CD4-positive, alpha-beta T cell treated with Interleukin-15 for 4 hours (primary cell): Measurements from ENCODE around the gene ZC3H8.

Source experiments
- DNase-seq: peaks from one replicate; pipeline ENCODE4 v3.0.0-alpha.2; 2020; ENCODE audit warnings: low spot score

The ZC3H8 gene

DNA sequence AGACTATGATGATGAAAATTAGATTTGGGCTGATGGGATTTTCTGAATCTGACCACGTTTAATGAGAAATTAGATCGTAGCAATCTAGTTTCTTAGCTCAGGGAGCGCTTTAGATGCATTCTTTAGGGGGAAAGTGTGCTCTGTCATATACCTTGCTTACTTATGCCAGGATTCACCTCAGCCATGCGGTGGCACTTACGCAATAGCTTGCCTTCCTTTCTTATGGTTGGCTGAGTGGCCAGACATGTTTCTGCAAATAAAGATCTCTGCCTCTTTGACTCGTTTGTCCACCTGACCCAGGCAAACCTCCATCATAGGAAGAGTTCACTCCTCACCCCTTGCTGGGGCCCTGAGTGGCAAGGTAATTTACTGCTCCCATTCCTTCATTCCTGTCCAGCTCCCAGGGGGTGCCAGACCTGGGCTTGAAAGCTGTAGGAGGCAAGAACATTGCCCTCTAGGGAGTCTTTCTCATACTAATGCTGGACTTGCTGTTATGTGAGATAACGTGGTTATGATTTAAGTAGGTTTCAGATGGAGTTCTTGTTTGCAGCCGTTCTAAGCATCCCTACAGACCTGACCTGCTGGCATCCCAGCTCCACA, 59.6 kb downstream of the ZC3H8 start:
- DNase-seq: no peak

DNA sequence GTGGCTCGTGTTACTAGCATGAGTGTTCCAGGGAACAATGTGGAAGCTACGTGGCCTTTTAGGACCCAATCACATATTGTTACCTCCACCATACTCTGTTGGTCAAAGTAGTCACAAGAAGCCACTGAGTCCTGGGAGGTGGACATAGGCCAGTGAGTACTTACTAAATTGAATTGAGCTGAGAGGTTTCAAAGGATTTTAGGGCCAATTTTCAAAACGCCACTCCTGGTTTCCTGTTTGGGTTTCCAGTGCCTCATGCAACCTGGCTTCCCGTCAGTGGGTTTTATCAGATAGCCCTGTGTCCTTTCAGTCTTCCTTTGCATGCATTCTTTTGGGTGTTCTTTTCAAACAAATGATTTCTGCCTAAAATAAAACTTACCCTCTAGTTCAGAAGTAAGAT, 60.4 kb downstream of the ZC3H8 start:
- DNase-seq: no peak

DNA sequence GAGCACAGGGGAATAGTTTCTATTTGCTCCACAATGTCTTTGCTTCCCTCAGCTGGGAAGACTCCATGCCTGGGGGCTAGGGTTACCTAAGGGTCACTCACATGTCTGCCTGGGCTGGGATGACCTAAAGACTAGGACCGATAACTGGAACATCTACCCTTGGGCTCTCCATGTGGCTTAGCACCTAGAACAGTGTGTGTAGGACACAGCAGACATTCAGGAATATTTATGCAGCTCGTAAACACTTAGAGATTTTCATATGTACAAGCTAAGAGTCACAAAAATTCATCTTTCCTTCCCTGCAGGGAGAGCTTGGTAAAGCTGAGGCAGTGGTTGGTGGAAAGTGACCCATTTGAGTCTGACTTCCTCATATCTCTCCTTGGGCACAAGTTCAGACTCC, 60.8 kb downstream of the ZC3H8 start:
- DNase-seq: no peak

DNA sequence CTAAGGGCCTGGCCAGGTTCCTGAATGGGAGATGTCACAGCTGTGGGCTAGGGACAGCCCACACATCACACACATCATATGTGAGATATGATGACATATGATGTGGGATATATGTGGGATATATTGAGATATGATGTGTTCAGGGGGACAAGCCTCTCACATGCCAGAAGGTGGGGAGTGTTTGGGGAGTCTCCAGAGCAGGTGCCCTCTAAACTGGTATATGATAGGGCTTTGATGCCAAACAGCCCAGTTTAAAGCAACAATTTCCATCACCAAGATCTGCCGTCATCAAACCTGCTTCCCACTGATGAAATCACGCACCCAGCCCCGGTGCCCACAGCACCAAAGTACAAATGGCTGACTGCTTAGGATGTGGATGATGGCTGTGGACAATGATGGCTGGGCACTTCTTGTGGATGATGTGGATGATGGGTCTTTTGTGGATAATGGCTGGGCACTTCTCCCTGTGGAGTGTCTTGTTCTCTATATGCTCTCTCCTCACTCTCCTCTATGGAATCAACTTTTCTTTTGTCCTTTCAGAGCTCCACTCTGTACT, 65.8 kb downstream of the ZC3H8 start:
- no peak for DNase-seq

DNA sequence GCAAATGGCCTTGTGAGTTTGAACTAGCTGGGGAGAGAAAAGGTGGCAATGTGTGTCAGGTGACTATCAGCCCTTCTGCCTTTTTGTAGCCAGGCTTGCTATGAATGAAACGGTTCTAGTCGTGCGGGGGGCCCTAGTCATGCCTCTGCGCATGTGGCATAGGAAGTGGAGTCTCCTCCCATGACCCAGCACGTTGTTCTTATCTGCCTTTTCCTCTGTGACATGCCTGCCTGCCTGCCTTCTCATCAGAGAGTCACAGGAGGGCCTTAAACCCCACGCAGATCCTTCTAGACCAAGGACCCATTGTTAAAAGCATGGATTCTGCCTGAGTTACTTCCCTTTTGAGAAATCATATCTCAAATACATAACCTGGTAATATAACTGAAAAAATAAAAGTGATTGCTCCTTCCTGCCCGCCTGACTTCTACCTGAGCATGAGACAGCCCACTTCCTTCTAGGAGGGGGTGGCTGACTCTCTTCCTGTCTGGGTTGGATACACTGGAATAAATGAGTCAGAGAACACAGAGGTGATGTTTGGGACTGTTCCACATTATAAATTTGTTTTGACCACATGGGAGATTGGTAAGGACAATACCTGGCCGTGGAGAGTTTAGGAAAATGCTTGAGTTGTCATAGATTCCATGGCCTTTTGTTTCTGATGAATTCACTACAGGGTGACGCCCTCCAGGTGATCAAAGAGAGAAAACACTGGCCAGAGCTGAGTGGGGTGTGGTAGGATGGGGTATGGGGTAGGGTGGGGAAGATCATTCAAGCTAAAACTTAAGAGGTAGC, 66.8 kb downstream of the ZC3H8 start:
- DNase-seq: peak; percentile 89

DNA sequence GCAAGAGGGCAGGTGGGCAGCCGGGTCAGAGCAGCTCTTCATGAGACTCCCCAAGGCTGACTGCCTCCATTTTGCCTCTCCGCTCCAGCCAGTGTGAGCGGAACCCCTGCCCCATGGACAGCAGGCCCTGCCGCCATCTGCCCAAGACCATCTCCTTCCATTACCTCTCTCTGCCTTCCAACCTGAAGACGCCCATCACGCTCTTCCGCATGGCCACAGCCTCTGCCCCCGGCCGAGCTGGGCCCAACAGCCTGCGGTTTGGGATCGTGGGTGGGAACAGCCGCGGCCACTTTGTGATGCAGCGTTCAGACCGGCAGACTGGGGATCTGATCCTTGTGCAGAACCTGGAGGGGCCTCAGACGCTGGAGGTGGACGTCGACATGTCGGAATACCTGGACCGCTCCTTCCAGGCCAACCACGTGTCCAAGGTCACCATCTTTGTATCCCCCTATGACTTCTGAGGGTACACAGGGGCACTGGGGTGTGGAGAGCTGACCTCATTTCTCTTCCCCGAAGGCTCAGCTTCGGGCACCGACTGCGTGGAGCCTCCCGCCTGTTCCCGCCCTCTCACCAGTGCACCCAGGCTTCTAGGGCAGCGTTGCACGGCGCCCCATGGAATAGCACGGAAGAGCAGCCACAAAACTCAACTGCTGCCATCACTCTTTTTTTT, 67.7 kb downstream of the ZC3H8 start:
- no peak for DNase-seq

DNA sequence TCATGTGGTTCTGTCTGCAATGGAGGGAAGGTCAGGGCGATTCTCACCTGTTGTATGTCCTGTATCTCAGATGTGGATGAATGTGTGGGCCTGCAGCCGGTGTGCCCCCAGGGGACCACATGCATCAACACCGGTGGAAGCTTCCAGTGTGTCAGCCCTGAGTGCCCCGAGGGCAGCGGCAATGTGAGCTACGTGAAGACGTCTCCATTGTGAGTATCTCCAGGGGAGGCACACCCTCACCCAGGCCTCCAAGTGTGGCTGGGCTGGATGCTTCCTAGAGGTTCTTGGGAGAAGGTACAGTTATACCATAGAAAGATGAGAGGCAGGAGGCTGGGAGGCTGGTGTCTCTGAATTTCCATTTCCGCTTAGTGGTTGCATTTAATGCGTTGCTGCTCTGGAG, 69.7 kb downstream of the ZC3H8 start:
- DNase-seq: no peak

DNA sequence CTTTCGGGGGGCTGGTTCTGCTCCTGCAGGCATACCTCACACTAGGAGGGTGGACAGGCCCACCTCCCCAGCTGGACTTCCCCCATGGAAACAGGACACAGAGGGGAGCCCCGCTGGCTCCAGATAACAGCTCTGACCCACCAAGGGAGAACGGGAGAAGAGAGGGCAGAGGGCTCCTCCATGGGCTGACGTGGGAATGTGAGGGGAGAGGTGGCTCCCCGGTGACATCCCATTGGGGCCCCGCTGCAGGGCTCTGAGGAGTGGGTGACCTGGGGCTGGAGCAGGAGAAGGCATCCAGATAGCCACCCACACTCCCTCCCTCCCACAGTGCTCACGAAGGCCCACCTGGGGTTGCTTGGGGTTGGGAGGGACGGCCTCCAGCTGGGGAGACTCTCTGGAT, 70.7 kb downstream of the ZC3H8 start:
- no peak for DNase-seq

DNA sequence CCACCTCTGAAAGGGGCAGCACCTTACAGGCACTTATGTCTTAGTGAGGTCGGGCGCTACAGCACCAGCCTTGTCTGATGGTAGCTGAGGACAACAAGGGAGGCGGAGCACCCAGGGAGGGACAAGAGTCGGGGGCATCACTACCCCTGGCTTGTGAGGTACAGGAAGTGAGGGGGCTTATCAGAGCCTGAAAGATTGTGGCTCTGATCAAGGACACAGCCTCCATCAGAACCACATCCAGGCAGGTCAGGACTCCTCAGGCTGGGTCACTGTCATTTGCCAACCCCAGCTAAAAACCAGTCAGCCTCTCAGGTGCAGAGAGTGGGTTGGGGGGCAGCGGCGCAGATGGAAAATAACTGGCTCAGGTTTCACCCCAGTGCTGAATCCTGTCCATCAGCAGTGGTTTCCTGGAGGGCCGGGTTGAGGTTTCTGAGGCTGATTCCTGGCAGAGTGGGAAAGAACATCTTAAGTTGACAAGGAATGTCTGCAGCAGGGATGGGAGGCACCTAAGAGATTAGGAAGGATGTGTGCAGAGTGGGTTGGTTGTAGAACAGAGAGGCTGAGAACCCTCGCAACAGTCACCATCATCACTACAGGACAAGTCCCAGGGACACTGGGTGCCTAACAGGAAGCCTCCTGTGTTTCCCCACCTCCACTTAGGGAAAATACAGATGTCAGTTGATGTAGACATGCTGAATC, 71.4 kb downstream of the ZC3H8 start:
- no peak for DNase-seq

DNA sequence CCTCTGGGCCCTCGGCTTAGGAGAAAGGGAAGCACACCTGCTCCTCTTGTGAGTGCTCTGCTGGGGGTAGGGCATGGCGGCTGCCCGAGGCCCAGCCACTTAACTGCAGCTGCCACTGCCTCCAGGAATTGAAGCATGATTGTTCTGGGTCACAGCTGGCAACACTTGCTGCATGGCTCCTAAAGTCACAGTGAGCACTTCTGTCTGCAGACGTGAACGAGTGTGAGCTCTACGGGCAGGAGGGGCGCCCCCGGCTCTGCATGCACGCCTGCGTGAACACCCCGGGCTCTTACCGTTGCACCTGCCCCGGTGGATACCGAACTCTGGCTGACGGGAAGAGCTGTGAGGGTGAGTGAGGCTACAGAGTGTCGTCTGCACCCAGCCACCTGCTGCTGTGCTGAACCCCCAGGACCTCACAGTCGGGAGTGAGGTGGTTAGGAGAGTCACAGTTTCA, 72.2 kb downstream of the ZC3H8 start:
- peak; percentile 56 for DNase-seq

DNA sequence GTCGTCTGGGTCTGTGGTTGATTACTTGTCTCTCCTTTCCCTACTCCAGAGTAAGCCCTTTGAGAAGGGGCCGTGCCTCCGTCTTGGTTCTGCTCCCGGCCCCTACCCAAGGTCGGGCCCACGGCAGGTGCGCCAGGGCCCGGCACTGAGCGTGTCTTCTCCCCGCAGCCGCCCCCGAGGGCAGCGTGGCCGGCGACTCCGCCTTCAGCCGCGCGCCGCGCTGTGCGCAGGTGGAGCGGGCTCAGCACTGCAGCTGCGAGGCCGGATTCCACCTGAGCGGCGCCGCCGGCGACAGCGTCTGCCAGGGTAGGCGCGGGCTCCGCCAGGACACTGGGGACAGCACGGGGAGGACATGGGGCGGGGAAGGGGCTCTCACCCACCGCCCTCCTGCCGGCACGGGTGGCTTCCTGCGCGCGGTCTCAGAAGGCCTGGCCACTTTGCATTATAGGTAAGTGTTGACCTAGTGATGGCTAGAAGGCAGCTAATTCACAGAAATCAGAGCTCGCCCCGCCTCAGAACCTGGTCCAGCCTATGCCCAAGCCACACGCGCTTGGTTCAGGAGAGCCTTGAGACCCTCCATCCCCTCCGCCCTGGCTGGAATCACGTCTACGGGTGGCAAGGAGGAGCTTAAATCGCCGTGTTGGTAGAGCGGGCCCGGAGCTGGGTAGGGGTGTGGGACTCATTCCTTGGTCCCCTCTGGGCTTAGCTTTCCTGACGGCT, 73.1 kb downstream of the ZC3H8 start:
- peak; percentile 71 for DNase-seq

DNA sequence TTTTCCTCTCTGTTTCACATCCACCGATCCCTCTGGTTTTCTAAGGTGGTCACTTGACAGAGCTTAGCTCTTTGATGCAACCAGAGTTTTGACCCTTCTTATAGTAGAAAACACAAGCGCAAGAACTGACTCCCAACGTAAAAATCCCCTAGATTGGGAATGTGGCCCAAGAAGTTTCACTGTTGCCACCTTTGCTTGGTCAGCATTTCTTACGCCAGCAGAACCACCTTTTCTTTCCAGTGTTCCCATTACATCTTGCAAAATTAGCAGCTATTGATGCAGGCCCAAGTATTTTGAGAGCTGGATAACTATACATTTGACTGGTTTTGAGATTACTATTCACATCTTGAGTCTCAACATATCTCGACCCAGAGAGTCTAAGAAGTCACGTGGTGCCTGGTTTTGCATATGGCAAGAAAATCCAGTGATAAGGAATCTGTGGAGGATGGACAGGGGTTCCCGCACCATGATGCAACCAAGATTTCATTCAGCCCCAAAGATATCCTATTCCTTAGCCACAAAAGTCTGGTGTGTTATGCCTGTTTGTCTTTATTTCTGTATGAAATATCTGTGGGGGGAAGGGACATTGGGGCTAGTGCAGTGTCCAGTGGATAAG, 78.8 kb downstream of the ZC3H8 start:
- no peak for DNase-seq

DNA sequence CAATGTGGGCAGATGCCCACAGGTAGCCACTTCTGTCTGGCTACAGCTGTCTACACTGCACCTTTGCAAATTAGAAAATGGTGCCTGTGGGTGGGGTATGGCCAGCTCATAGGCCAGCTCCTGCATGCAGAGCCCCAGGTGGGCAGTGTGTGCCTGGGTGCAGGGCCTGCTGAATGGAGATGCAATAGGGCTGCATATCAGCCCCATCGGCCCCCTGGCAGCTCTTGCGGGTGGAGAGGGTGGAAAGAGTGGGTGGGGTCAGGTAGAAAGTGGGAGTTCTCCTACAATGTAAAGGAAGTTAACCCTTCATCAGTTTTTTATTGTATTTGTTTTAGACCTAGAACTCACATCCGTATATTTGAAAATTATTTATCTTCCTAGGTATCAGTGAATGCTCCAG, 79.5 kb downstream of the ZC3H8 start:
- DNase-seq: no peak

DNA sequence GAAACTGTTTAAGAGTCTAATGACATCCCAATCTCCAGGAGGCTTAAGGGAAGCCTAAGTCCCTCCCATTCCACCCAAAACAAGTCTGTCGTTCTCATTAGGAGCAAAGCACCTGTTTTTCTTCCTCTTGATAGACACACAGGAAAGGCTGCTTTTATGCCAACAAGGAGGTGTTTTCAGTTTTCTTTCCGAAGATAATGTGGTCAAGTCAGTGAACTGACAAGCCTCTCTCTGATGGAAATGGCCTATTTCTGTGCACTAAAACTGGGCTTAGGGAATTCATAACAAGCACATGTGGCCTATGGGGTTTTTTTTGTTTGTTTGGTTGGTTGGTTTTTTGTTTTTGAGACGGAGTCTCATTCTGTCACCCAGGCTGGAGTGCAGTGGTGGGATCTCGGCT, 80.5 kb downstream of the ZC3H8 start:
- no peak for DNase-seq

DNA sequence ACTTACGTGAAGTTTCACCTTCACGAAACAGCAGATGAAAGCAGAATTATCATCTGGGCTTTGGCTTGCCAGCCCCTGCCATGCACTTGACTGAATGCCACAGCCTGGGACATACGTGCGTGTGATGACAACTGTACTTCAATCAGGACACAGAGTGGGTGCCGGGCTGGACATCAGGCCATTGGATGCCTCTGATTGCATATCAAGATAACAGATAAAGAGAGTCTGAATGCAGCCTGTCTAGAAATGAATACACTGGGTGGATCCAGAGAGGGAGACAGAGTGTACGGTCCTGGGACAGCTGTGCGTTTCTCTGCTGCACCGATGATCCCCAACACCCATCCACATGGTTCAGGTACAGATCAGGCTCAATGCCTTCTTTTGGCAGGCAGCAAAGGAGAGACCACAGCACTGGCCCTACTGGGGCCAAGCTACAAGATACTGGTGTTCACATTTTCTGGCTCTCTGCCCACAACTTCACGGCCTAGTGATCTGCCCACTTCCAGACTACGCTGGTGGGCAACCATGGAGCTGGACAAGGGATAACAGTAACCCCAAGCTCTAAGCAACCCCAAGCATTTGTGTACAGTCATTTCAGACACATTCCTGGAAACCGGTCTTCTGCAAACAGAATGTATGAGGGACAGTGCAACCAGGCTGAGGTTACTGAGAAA, 81.1 kb downstream of the ZC3H8 start:
- DNase-seq: no peak

DNA sequence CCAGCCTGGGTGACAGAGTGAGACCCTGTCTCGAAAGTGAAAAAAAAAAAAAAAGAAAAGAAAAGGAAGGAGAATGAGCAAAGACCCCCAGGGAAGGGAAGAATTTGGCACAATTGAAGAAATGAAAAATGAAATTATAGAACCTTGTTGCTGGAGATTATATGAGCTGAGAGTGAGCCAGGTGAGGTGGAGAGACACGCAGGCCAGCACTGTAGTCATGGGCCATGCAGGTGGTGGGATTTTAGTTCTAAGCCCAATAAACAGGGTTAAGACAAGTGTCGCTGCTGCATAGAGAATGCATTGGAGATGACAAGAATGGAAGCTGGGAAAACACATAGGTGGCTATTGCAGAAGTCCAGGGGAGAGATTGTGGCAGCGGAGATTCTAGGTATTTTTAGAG, 84.3 kb downstream of the ZC3H8 start:
- DNase-seq: no peak

DNA sequence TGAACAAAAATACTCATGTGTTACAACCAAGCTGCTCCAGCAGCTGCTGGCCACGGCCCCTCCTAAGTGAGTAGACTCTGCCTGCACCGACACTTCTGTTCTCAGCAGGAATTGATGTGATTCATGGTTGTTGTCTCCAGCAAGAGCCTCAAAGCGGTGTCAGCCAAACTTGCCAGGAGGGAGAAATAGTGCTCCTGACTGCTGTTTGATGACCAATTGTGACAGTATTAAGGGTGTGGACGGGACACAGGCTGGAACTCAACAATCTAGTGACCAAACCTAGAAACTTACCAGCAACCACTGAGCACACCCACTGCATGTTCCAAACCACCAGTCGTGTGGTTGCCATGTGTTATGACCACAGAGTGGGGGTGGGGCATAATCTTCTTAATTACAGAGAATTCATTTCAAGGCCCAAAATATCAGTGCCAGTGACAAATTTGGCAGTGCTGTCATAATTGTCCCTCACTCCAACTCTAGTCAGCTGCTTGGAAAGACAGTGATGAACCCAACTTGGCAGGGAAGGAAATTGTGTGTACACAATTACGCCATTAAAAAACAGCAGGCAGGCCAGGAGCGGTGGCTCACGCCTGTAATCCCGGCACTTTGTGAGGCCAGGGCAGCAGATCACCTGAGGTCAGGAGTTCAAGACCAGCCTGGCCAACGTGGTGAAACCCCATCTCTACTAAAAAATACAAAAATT, 86.3 kb downstream of the ZC3H8 start:
- no peak for DNase-seq

DNA sequence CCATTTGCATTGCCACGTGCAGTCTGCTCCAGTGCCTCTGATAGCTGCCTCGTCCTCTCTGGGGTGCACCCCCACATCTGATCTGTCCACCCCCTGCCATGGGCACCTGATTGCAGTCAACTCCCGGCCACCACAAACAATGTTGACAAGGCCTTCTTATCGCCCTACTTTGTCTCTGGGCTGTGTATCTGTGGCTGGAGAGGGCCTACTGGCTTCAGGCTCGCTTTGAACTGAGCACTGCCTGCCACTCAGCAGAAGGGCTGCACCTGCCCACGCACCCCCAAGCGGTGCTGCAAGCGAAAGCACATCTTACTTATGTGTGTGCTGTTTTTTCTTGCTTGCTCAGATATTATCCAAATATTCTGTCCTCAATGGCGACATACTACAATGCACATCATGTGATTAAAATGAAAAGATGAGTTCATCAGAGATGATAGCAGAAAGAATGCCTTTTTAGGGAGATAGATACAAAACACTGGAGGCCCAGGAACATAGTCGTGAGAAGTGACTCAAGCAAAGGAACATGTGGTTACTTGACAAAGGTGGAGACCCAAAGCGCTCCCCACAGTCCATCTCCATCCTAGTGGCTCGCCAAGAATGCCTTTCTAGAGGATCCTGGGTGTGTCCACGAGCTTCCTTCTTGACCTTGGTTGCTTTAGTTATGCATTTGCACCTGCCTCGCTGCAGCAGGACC, 87.9 kb downstream of the ZC3H8 start:
- no peak for DNase-seq

DNA sequence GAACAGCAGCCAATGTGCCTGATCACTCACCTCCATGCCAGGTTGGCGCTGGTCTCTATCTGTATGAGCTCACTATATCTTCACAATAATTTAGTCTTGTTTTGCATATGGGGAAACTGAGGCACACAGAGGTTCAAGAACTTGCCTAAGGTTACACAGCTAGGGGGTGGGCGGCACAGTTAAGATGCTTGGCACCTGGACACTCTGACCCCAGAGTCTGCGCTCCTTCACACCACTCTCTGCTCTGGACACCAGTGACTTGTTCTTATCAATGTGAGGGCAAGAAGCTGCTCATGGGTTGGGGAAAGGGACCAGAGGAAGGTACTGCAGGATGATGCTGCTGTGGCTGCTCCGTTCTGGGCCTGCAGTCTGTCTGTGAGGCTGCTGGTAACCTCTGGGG, 89.5 kb downstream of the ZC3H8 start:
- DNase-seq: no peak
